HEK293 (cell line): ENCODE data around the gene WRAP53.

Source experiments
- CTCF ChIA-PET: fragments of 350-600 bp; formaldehyde crosslinking; extraction: SDS; loops from one replicate; lab custom pipeline; 2021; ENCODE audit warnings: antibody characterized with exemption; lab: Yijun Ruan, JAX
- POLR2A ChIA-PET: fragments of 300-600 bp; formaldehyde crosslinking; extraction: SDS; loops from one replicate; lab custom pipeline; 2020; ENCODE audit warnings: antibody characterized with exemption, inconsistent platforms; lab: Yijun Ruan, JAX
- H3K27ac ChIP-seq: fragments of 200-500 bp; sonication (Bioruptor generic); 2 replicates; pipeline ENCODE4 v1.5.1; 2014; ENCODE audit warnings: low read depth, low read length, control low read depth, inconsistent platforms; ENCODE audit errors: extremely low read depth
- H3K36me3 ChIP-seq, 2 experiments: fragments of 200-500 bp in 1 of 2; sonication (Bioruptor generic) in 1 of 2; 1 replicate in 1 of 2; 2 replicates in 1 of 2; pipeline ENCODE4 v1.5.1; 2014 to 2017; ENCODE audit warnings: inconsistent platforms in 2 of 2, low read length in 2 of 2; ENCODE audit not compliant: control insufficient read depth in 2 of 2, insufficient read depth in 1 of 2
- H3K4me1 ChIP-seq: fragments of 200-500 bp; sonication (Bioruptor generic); 2 replicates; pipeline ENCODE4 v1.5.1; 2014; ENCODE audit warnings: mild to moderate bottlenecking, low read length, inconsistent platforms; ENCODE audit not compliant: control insufficient read depth, insufficient read depth
- H3K4me3 ChIP-seq: 2 replicates; pipeline ENCODE4 v1.5.1; 2011; ENCODE audit warnings: low read depth, mild to moderate bottlenecking, control low read depth, low read length, moderate library complexity
- H3K9me3 ChIP-seq: fragments of 200-500 bp; sonication (Bioruptor generic); 2 replicates; pipeline ENCODE4 v1.5.1; 2014; ENCODE audit warnings: low read depth, low read length, inconsistent platforms; ENCODE audit not compliant: control insufficient read depth, insufficient read depth
- EGR2 ChIP-seq: fragments of 450-650 bp; formaldehyde crosslinking; IDR thresholded peaks from 2 replicates; pipeline ENCODE4 v1.5.1; 2016; ENCODE audit warnings: low read depth, missing biosample characterization, missing genetic modification characterization
- GLIS1 ChIP-seq: fragments of 450-650 bp; formaldehyde crosslinking; IDR thresholded peaks from 2 replicates; pipeline ENCODE4 v1.5.1; 2016; ENCODE audit warnings: missing biosample characterization, missing genetic modification characterization
- IKZF3 ChIP-seq: fragments of 450-650 bp; IDR thresholded peaks from 2 replicates; pipeline ENCODE4 v1.5.0; 2018; ENCODE audit warnings: missing biosample characterization, mild to moderate bottlenecking, missing genetic modification characterization, moderate library complexity
- KLF16 ChIP-seq: fragments of 450-650 bp; formaldehyde crosslinking; IDR thresholded peaks from 2 replicates; pipeline ENCODE4 v1.5.1; 2017; ENCODE audit warnings: missing biosample characterization, missing genetic modification characterization
- KLF9 ChIP-seq: fragments of 450-650 bp; formaldehyde crosslinking; IDR thresholded peaks from 2 replicates; pipeline ENCODE4 v1.5.1; 2016; ENCODE audit warnings: missing biosample characterization, missing genetic modification characterization, low read depth
- OSR2 ChIP-seq: fragments of 450-650 bp; formaldehyde crosslinking; IDR thresholded peaks from 2 replicates; pipeline ENCODE4 v1.5.1; 2016; ENCODE audit warnings: missing biosample characterization, missing genetic modification characterization
- PRDM10 ChIP-seq: fragments of 450-650 bp; formaldehyde crosslinking; IDR thresholded peaks from 2 replicates; pipeline ENCODE4 v1.5.1; 2016; ENCODE audit warnings: missing biosample characterization, missing genetic modification characterization
- REST ChIP-seq: fragments of 450-650 bp; formaldehyde crosslinking; IDR thresholded peaks from 2 replicates; pipeline ENCODE4 v1.5.1; 2016; ENCODE audit warnings: missing biosample characterization, missing genetic modification characterization
- ZBTB17 ChIP-seq: fragments of 450-650 bp; formaldehyde crosslinking; IDR thresholded peaks from 2 replicates; pipeline ENCODE4 v1.5.1; 2016; ENCODE audit warnings: missing biosample characterization, missing genetic modification characterization
- ZBTB20 ChIP-seq: fragments of 450-650 bp; formaldehyde crosslinking; IDR thresholded peaks from 2 replicates; pipeline ENCODE4 v1.5.1; 2016; ENCODE audit warnings: missing biosample characterization, missing genetic modification characterization
- ZBTB8A ChIP-seq: fragments of 450-650 bp; formaldehyde crosslinking; IDR thresholded peaks from 2 replicates; pipeline ENCODE4 v1.5.1; 2016; ENCODE audit warnings: missing biosample characterization, missing genetic modification characterization
- ZFP41 ChIP-seq: fragments of 450-650 bp; formaldehyde crosslinking; IDR thresholded peaks from 2 replicates; pipeline ENCODE4 v1.5.1; 2016; ENCODE audit warnings: missing biosample characterization, missing genetic modification characterization, borderline replicate concordance
- ZNF302 ChIP-seq: fragments of 450-650 bp; formaldehyde crosslinking; IDR thresholded peaks from 2 replicates; pipeline ENCODE4 v1.5.1; 2016; ENCODE audit warnings: missing biosample characterization, missing genetic modification characterization, low read depth
- ZNF341 ChIP-seq: fragments of 450-650 bp; formaldehyde crosslinking; IDR thresholded peaks from 2 replicates; pipeline ENCODE4; 2016; ENCODE audit warnings: low read depth, missing biosample characterization, missing genetic modification characterization
- ZNF350 ChIP-seq: fragments of 450-650 bp; formaldehyde crosslinking; IDR thresholded peaks from 2 replicates; pipeline ENCODE4 v1.5.0; 2017; ENCODE audit warnings: missing biosample characterization, mild to moderate bottlenecking, missing genetic modification characterization
- ZNF423 ChIP-seq: fragments of 450-650 bp; formaldehyde crosslinking; IDR thresholded peaks from 2 replicates; pipeline ENCODE4 v1.5.1; 2016; ENCODE audit warnings: missing biosample characterization, missing genetic modification characterization
- ZNF426 ChIP-seq: fragments of 450-650 bp; formaldehyde crosslinking; IDR thresholded peaks from 2 replicates; pipeline ENCODE4 v1.5.1; 2017; ENCODE audit warnings: missing biosample characterization, missing genetic modification characterization, mild to moderate bottlenecking, inconsistent platforms, moderate library complexity
- ZNF501 ChIP-seq: fragments of 450-650 bp; formaldehyde crosslinking; IDR thresholded peaks from 2 replicates; pipeline ENCODE4 v1.5.1; 2016; ENCODE audit warnings: missing biosample characterization, missing genetic modification characterization
- ZNF560 ChIP-seq: fragments of 450-650 bp; formaldehyde crosslinking; IDR thresholded peaks from 2 replicates; pipeline ENCODE4 v1.5.1; 2017; ENCODE audit warnings: missing biosample characterization, missing genetic modification characterization, borderline replicate concordance
- ZNF777 ChIP-seq: fragments of 450-650 bp; formaldehyde crosslinking; IDR thresholded peaks from 2 replicates; pipeline ENCODE4 v1.5.1; 2017; ENCODE audit warnings: missing biosample characterization, missing genetic modification characterization, borderline replicate concordance

Gene WRAP53

GRCh38 chr17:7720125-7720524, 31.8 kb downstream of the WRAP53 start:
- Histone ChIP-seq H3K9me3 (no peaks in the 10 kb centered on the region), H3K4me1 (peaks cover 9% of the 10 kb centered on the region), H3K27ac (no peak overlapping the region), H3K36me3 (no peaks in the 10 kb centered on the region), H3K4me3 (no peak overlapping the region)
- TF ChIP-seq PRDM10 (tag by site-specific recombination) (peak; percentile 60), ZNF341 (tag by site-specific recombination) (peak; percentile 43; the same call in 1 of the 2 replicates), ZNF423 (tag by site-specific recombination) (no peak), GLIS1 (tag by site-specific recombination) (peak; percentile 85), ZNF302 (tag by site-specific recombination) (no peak), ZNF777 (tag by site-specific recombination) (no peak), ZBTB17 (tag by site-specific recombination) (0 out of 2 replicates have a peak, but pooled peaks have one; percentile 29), REST (tag by site-specific recombination) (no peak), OSR2 (tag by site-specific recombination) (no peak), ZBTB8A (tag by site-specific recombination) (peak; percentile 73), KLF16 (no peak), ZNF426 (tag by site-specific recombination) (no peak), ZNF560 (tag by site-specific recombination) (no peak)
- ChIA-PET CTCF (interaction anchor here (0.7 to 0.9 kb wide), 2 partner anchors 109 to 120 kb away, joined by 4 read pairs; no protein-coding TSS in a partner anchor), POLR2A (interaction anchor here (0.8 kb wide), 1 partner anchor 33 kb away, joined by 5 read pairs; the partner anchor contains the start of gene TP53)

GRCh38 chr17:7721612-7722011, 33.3 kb downstream of the WRAP53 start:
- POLR2A ChIA-PET = no interaction called here
- Histone ChIP-seq H3K9me3 (no peaks in the 10 kb centered on the region), H3K4me1 (peaks cover 4% of the 10 kb centered on the region), H3K36me3 (no peaks in the 10 kb centered on the region), H3K4me3 (no peak overlapping the region), H3K27ac (no peak overlapping the region)
- TF ChIP-seq ZFP41 (no peak), IKZF3 (tag by site-specific recombination) (peak; percentile 23; the same call in 1 of the 2 replicates), KLF9 (tag by site-specific recombination) (peak; percentile 54; the same call in 1 of the 2 replicates), ZNF501 (no peak), PRDM10 (tag by site-specific recombination) (peak; percentile 32; the same call in 1 of the 2 replicates), ZNF350 (tag by site-specific recombination) (no peak), EGR2 (0 out of 2 replicates have a peak, but pooled peaks have one; percentile 13), ZBTB20 (tag by site-specific recombination) (0 out of 2 replicates have a peak, but pooled peaks have one; percentile 36)
- CTCF ChIA-PET = interaction anchor here (0.5 to 1.8 kb wide), 10 partner anchors 8 to 317 kb away, joined by 3 to 6 read pairs (median 3); partner anchors contain the start of gene ATP1B2
